ENCODE results near the gene DAGLB.

DAGLB gene

GRCh38 chr7:6447581-6448199 lies at the start of gene DAGLB:
Gene DAGLB, minus strand, starts transcription at chr7:6447954. Its CDS starts 112 bp downstream, at chr7:6447842.
- DNase-seq: peak; percentile 97
- Mint-ChIP-seq H3K27ac (peak within 1 kb of the TSS; percentile 98), H3K4me1 (peaks cover 44% of the 10 kb centered on the region), H3K9me3 (no peaks in the 10 kb centered on the region), H3K36me3 (peaks cover 24% of the 10 kb centered on the region), H3K27me3 (peaks cover 6% of the 10 kb centered on the region), H3K4me3 (peak within 1 kb of the TSS; percentile 96)
- CTCF ChIA-PET: interaction anchor here (1.8 kb wide), 1 partner anchor 10 kb away, joined by 7 read pairs; no protein-coding TSS in a partner anchor

GRCh38 chr7:6497637-6497905 lies 49.8 kb upstream of the DAGLB start:
- H3K9me3 Mint-ChIP-seq: no peaks in the 10 kb centered on the region
- CTCF ChIA-PET: interaction anchor here (1.1 kb wide), 1 partner anchor 9 kb away, joined by 4 read pairs; no protein-coding TSS in a partner anchor
- no peaks in the 10 kb centered on the region for H3K4me1 Mint-ChIP-seq
- DNase-seq: no peak
- H3K4me3 Mint-ChIP-seq: no peak overlapping the region
- H3K27ac Mint-ChIP-seq: no peak overlapping the region
- H3K27me3 Mint-ChIP-seq: peaks cover 17% of the 10 kb centered on the region
- no peaks in the 10 kb centered on the region for H3K36me3 Mint-ChIP-seq

GRCh38 chr7:6496842-6497636 lies 49.3 kb upstream of the DAGLB start:
- Mint-ChIP-seq H3K27ac (no peak overlapping the region), H3K36me3 (no peaks in the 10 kb centered on the region), H3K4me1 (no peaks in the 10 kb centered on the region), H3K27me3 (peaks cover 22% of the 10 kb centered on the region), H3K4me3 (no peak overlapping the region), H3K9me3 (no peaks in the 10 kb centered on the region)
- DNase-seq: no peak
- CTCF ChIA-PET: interaction anchor here (1.1 kb wide), 1 partner anchor 9 kb away, joined by 4 read pairs; no protein-coding TSS in a partner anchor

- Mint-ChIP-seq H3K36me3 (no peaks in the 10 kb centered on the region), H3K9me3 (no peaks in the 10 kb centered on the region), H3K4me1 (no peaks in the 10 kb centered on the region), H3K4me3 (no peak overlapping the region), H3K27ac (no peak overlapping the region), H3K27me3 (peaks cover 28% of the 10 kb centered on the region)
- no peak for DNase-seq
- CTCF ChIA-PET: no interaction called here
Measured at GRCh38 chr7:6495597-6496262, 48.0 kb upstream of the DAGLB start.

- DNase-seq: no peak
- no peaks in the 10 kb centered on the region for H3K4me1 Mint-ChIP-seq
- H3K27ac Mint-ChIP-seq: no peak overlapping the region
- no peak overlapping the region for H3K4me3 Mint-ChIP-seq
- H3K27me3 Mint-ChIP-seq: peaks cover 27% of the 10 kb centered on the region
- H3K9me3 Mint-ChIP-seq: peaks cover 4% of the 10 kb centered on the region
- no peaks in the 10 kb centered on the region for H3K36me3 Mint-ChIP-seq
- CTCF ChIA-PET: no interaction called here
Measured at GRCh38 chr7:6494365-6494764, 46.6 kb upstream of the DAGLB start.

GRCh38 chr7:6491194-6491593 lies 43.4 kb upstream of the DAGLB start:
- Mint-ChIP-seq H3K36me3 (no peaks in the 10 kb centered on the region), H3K4me3 (no peak overlapping the region), H3K27me3 (peaks cover 32% of the 10 kb centered on the region), H3K27ac (no peak overlapping the region), H3K9me3 (peaks cover 4% of the 10 kb centered on the region), H3K4me1 (no peaks in the 10 kb centered on the region)
- CTCF ChIA-PET: no interaction called here
- DNase-seq: no peak

GRCh38 chr7:6489612-6490011 lies 41.9 kb upstream of the DAGLB start:
- Mint-ChIP-seq H3K27ac (no peak overlapping the region), H3K9me3 (peaks cover 4% of the 10 kb centered on the region), H3K27me3 (peaks cover 32% of the 10 kb centered on the region), H3K4me3 (no peak overlapping the region), H3K36me3 (no peaks in the 10 kb centered on the region), H3K4me1 (peaks cover 3% of the 10 kb centered on the region)
- DNase-seq: no peak
- CTCF ChIA-PET: interaction anchor here (1.7 kb wide), 1 partner anchor 10 kb away, joined by 6 read pairs; no protein-coding TSS in a partner anchor

- CTCF ChIA-PET: no interaction called here
- Mint-ChIP-seq H3K27me3 (peaks cover 24% of the 10 kb centered on the region), H3K9me3 (peaks cover 4% of the 10 kb centered on the region), H3K4me1 (peaks cover 17% of the 10 kb centered on the region), H3K36me3 (peaks cover 3% of the 10 kb centered on the region), H3K4me3 (no peak overlapping the region), H3K27ac (no peak overlapping the region)
- no peak for DNase-seq
Measured at GRCh38 chr7:6487184-6487545, 39.4 kb upstream of the DAGLB start.

GRCh38 chr7:6486438-6487183 lies 38.9 kb upstream of the DAGLB start:
- no peak for DNase-seq
- Mint-ChIP-seq H3K36me3 (peaks cover 4% of the 10 kb centered on the region), H3K27ac (no peak overlapping the region), H3K4me3 (no peak overlapping the region), H3K4me1 (peaks cover 22% of the 10 kb centered on the region), H3K9me3 (peaks cover 4% of the 10 kb centered on the region), H3K27me3 (peaks cover 22% of the 10 kb centered on the region)
- CTCF ChIA-PET: no interaction called here

GRCh38 chr7:6482743-6483119 lies 35.0 kb upstream of the DAGLB start:
- Mint-ChIP-seq H3K4me1 (peaks cover 59% of the 10 kb centered on the region), H3K27me3 (peaks cover 9% of the 10 kb centered on the region), H3K4me3 (peak overlapping the region; percentile 96), H3K36me3 (peaks cover 17% of the 10 kb centered on the region), H3K9me3 (no peaks in the 10 kb centered on the region), H3K27ac (peak overlapping the region; percentile 94)
- CTCF ChIA-PET: no interaction called here
- no peak for DNase-seq

- peaks cover 17% of the 10 kb centered on the region for H3K36me3 Mint-ChIP-seq
- peak overlapping the region; percentile 3 for H3K27ac Mint-ChIP-seq
- DNase-seq: no peak
- peak overlapping the region; percentile 96 for H3K4me3 Mint-ChIP-seq
- H3K27me3 Mint-ChIP-seq: peaks cover 9% of the 10 kb centered on the region
- CTCF ChIA-PET: no interaction called here
- peaks cover 63% of the 10 kb centered on the region for H3K4me1 Mint-ChIP-seq
- H3K9me3 Mint-ChIP-seq: no peaks in the 10 kb centered on the region
Measured at GRCh38 chr7:6482307-6482706, 34.6 kb upstream of the DAGLB start.

GRCh38 chr7:6481445-6481844 lies 33.7 kb upstream of the DAGLB start:
- CTCF ChIA-PET: no interaction called here
- Mint-ChIP-seq H3K27me3 (peaks cover under 1% of the 10 kb centered on the region), H3K4me1 (peaks cover 70% of the 10 kb centered on the region), H3K36me3 (peaks cover 17% of the 10 kb centered on the region), H3K9me3 (no peaks in the 10 kb centered on the region), H3K4me3 (peak overlapping the region; percentile 43), H3K27ac (no peak overlapping the region)
- DNase-seq: no peak

- no peaks in the 10 kb centered on the region for H3K27me3 Mint-ChIP-seq
- H3K9me3 Mint-ChIP-seq: no peaks in the 10 kb centered on the region
- peaks cover 17% of the 10 kb centered on the region for H3K36me3 Mint-ChIP-seq
- CTCF ChIA-PET: interaction anchor here (0.6 to 1.7 kb wide), 5 partner anchors 9 to 413 kb away, joined by 3 to 6 read pairs (median 3); no protein-coding TSS in a partner anchor
- no peak overlapping the region for H3K27ac Mint-ChIP-seq
- H3K4me1 Mint-ChIP-seq: peaks cover 73% of the 10 kb centered on the region
- no peak overlapping the region for H3K4me3 Mint-ChIP-seq
- no peak for DNase-seq
Measured at GRCh38 chr7:6480323-6480660, 32.5 kb upstream of the DAGLB start.

- peak; percentile 52 for DNase-seq
- Mint-ChIP-seq H3K27me3 (no peaks in the 10 kb centered on the region), H3K9me3 (no peaks in the 10 kb centered on the region), H3K36me3 (peaks cover 18% of the 10 kb centered on the region), H3K4me1 (peaks cover 68% of the 10 kb centered on the region), H3K4me3 (peak overlapping the region; percentile 43), H3K27ac (peak overlapping the region; percentile 88)
- CTCF ChIA-PET: interaction anchor here (0.8 to 1.7 kb wide), 4 partner anchors 10 to 622 kb away, joined by 3 to 6 read pairs (median 3); no protein-coding TSS in a partner anchor
Measured at GRCh38 chr7:6479067-6479466, 31.3 kb upstream of the DAGLB start.
